HG02938 (cell line): ENCODE data around the gene RBM8A.

Experiments used
- ATAC-seq: cut with Tn5 transposase; IDR thresholded peaks from one replicate; pipeline ENCODE4 v1.9.1; 2021; ENCODE audit warnings: mild to moderate bottlenecking, moderate library complexity; ENCODE audit not compliant: unreplicated experiment

Gene RBM8A

GRCh38 chr1:145927063-145927886 lies at the start of gene RBM8A:
TSS of gene RBM8A (minus strand) at chr1:145927484. CDS start at chr1:145927426, 58 bp downstream.
- peak; percentile 95 for ATAC-seq

GRCh38 chr1:145977016-145977415 lies 49.7 kb upstream of the RBM8A start:
- no peak for ATAC-seq

GRCh38 chr1:145975216-145975615 lies 47.9 kb upstream of the RBM8A start:
- ATAC-seq, result no peak

GRCh38 chr1:145974721-145975120 lies 47.4 kb upstream of the RBM8A start:
- no peak for ATAC-seq

- ATAC-seq, result no peak
Measured at GRCh38 chr1:145972580-145972979, 45.3 kb upstream of the RBM8A start.

- ATAC-seq, result no peak
Measured at GRCh38 chr1:145967288-145967687, 40.0 kb upstream of the RBM8A start.

GRCh38 chr1:145965119-145965744 lies 37.9 kb upstream of the RBM8A start:
- ATAC-seq, result no peak

GRCh38 chr1:145964328-145965118 lies 37.2 kb upstream of the RBM8A start, which contains the start of the genes ANKRD34A and POLR3GL:
TSS of gene ANKRD34A (minus strand) at chr1:145964575. CDS start at chr1:145961759, 2,816 bp downstream.
TSS of gene POLR3GL (plus strand) at chr1:145964690. CDS start at chr1:145974866, 10,176 bp downstream.
- peak; percentile 87 for ATAC-seq

GRCh38 chr1:145963265-145964019 lies 36.2 kb upstream of the RBM8A start:
- ATAC-seq, result no peak

GRCh38 chr1:145962157-145963102 lies 35.1 kb upstream of the RBM8A start:
- no peak for ATAC-seq

- ATAC-seq, result no peak
Measured at GRCh38 chr1:145961425-145962156, 34.3 kb upstream of the RBM8A start.

GRCh38 chr1:145961109-145961424 lies 33.8 kb upstream of the RBM8A start:
- ATAC-seq, result no peak

GRCh38 chr1:145960468-145961108 lies 33.3 kb upstream of the RBM8A start:
- ATAC-seq, result no peak

- ATAC-seq, result no peak
Measured at GRCh38 chr1:145959957-145960467, 32.7 kb upstream of the RBM8A start.

- no peak for ATAC-seq
Measured at GRCh38 chr1:145959333-145959732, 32.0 kb upstream of the RBM8A start.

GRCh38 chr1:145958734-145959133 lies 31.4 kb upstream of the RBM8A start:
- ATAC-seq, result no peak

- peak; percentile 84 for ATAC-seq
Measured at GRCh38 chr1:145957443-145958319, 30.4 kb upstream of the RBM8A start, which contains the start of gene LIX1L. TSS of gene LIX1L (minus strand) at chr1:145958017. CDS start at chr1:145957927, 90 bp downstream.
